Karpas-422 (cell line): Measurements from ENCODE around the gene NAXD. TPM values are rescaled to one million over a fixed set of nuclear protein-coding genes. Genes with fewer than 3 reads are reported as not detected.

Experiments used
- DNase-seq: peaks from one replicate; pipeline ENCODE4 v3.0.0-alpha.2; 2015
- H2AFZ ChIP-seq: fragments of 200-600 bp; sonication (generic); 2 replicates; pipeline ENCODE4 v1.6.1; 2014; ENCODE audit warnings: antibody characterized with exemption, low read length, mixed read lengths
- H3K27ac ChIP-seq: fragments of 200-600 bp; sonication (generic); 2 replicates; pipeline ENCODE4 v1.5.1; 2014; ENCODE audit warnings: mild to moderate bottlenecking, low read length, moderate library complexity
- H3K27me3 ChIP-seq: fragments of 200-600 bp; sonication (generic); 2 replicates; pipeline ENCODE4 v1.6.1; 2014; ENCODE audit warnings: low read length, mixed read lengths
- H3K36me3 ChIP-seq: fragments of 200-600 bp; sonication (generic); 2 replicates; pipeline ENCODE4 v1.6.1; 2014; ENCODE audit warnings: low read length, mixed read lengths; ENCODE audit not compliant: insufficient read depth
- H3K4me1 ChIP-seq: fragments of 200-600 bp; sonication (generic); 2 replicates; pipeline ENCODE4 v1.6.1; 2014; ENCODE audit warnings: mild to moderate bottlenecking, low read length, mixed read lengths
- H3K4me2 ChIP-seq: fragments of 200-600 bp; sonication (generic); 2 replicates; pipeline ENCODE4 v1.6.1; 2014; ENCODE audit warnings: low read length, low read depth, mild to moderate bottlenecking; ENCODE audit not compliant: poor library complexity, severe bottlenecking
- H3K4me3 ChIP-seq: fragments of 200-600 bp; sonication (generic); 2 replicates; pipeline ENCODE4 v1.5.1; 2014; ENCODE audit warnings: mild to moderate bottlenecking, antibody characterized with exemption, low read length, mixed read lengths
- H3K79me2 ChIP-seq: fragments of 200-600 bp; sonication (generic); 2 replicates; pipeline ENCODE4 v1.6.1; 2014; ENCODE audit warnings: mild to moderate bottlenecking, low read length, mixed read lengths
- H3K9ac ChIP-seq: fragments of 200-600 bp; sonication (generic); 2 replicates; pipeline ENCODE4 v1.6.0; 2014; ENCODE audit warnings: low read length
- H3K9me2 ChIP-seq: fragments of 200-600 bp; sonication (generic), shearing (Covaris generic); replicated peaks from 2 replicates; pipeline ENCODE4 v1.6.0; 2014; ENCODE audit warnings: mild to moderate bottlenecking, low read length, moderate library complexity; ENCODE audit not compliant: insufficient read depth
- H3K9me3 ChIP-seq: fragments of 300-700, 200-600 bp; sonication (generic); 2 replicates; pipeline ENCODE4 v1.6.1; 2014; ENCODE audit warnings: low read length, mixed read lengths
- H4K20me1 ChIP-seq: fragments of 200-600 bp; sonication (generic); 2 replicates; pipeline ENCODE4 v1.6.1; 2014; ENCODE audit warnings: mild to moderate bottlenecking, antibody characterized with exemption, low read length, low read depth; ENCODE audit not compliant: insufficient read depth
- total RNA-seq: library from RNA; depleted of rRNA; stranded (reverse); fragments of >200 nt; shearing (Covaris generic); gene quantifications from 2 replicates; pipeline ENCODE4 v1.2.3, GENCODE V29; 2014; ENCODE audit warnings: low replicate concordance

NAXD gene
- total RNA-seq, 1 experiment from 2014 or later: 16.5 TPM

DNA sequence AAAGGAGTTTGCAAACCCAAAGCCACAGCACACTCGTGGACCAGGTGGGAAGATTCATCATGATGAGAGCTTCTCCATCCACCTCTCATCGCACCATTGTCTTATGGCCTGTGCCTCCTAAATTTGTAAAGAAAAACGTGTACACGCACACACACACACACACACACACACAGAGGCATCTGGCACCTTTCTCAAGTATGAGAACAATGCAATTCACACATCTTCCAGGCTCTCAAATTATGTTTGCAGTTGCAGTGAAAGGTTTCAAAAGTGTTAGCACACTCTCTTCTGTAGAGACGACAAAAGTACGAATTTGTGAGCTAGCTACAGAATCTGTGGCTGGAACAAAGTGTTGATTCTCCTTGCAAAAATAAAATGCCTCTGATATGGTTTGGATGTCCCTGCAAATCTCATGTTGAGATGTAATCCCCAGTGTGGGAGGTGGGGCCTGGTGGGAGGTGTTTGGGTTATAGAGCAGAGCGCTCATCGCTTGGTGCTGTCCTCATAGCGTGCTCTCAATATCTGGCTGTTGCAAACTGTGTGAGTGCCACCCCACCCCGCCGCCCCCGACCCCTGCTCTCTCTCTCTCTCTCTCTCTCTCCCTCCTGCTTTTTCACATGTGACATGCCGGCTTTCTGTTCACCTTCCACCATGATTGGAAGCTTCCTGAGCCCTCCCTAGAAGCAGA lies 32.0 kb upstream of the NAXD start:
- H3K9ac ChIP-seq: no peak overlapping the region
- DNase-seq: no peak
- H3K36me3 ChIP-seq: no peaks in the 10 kb centered on the region
- no peak overlapping the region for H3K27ac ChIP-seq
- H2AFZ ChIP-seq: no peak overlapping the region
- H3K27me3 ChIP-seq: no peaks in the 10 kb centered on the region
- no peaks in the 10 kb centered on the region for H3K79me2 ChIP-seq
- H3K4me2 ChIP-seq: no peak overlapping the region
- H3K4me1 ChIP-seq: no peaks in the 10 kb centered on the region
- no peaks in the 10 kb centered on the region for H3K9me3 ChIP-seq
- no peak overlapping the region for H3K4me3 ChIP-seq
- H3K9me2 ChIP-seq: no peaks in the 10 kb centered on the region
- no peaks in the 10 kb centered on the region for H4K20me1 ChIP-seq

DNA sequence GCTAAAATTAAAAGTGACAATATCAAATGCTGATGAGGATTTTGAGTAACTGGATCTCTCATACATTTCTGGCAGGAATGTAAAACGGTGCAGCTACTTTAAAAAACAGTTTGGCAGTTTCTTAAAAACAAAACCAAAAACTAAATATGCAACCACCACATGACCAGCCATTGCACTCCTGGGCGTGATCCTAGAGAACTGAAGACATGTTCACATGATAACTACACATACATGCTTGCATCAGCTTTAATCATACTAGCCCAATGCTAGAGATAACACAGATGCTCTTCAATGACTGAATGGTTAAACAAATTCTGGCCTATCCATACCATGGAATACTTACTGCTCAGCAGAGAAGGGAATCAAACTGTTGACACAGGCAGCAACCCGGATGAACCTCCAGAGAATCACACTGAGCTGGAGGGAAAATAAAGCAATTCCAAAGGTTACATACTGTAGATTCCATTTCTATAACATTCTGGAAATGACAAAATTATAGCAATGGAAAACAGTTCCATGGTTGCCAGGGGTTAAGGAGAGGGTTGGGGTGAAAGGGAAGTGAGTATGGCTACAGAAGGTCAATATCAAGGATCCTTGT lies 25.5 kb upstream of the NAXD start:
- Histone ChIP-seq H3K9ac (no peak overlapping the region), H3K4me3 (no peak overlapping the region), H3K27me3 (no peaks in the 10 kb centered on the region), H3K4me2 (no peak overlapping the region), H2AFZ (peak overlapping the region; percentile 57; the same call in 1 of the 2 replicates), H3K79me2 (no peaks in the 10 kb centered on the region), H3K27ac (no peak overlapping the region), H3K9me2 (no peaks in the 10 kb centered on the region), H4K20me1 (no peaks in the 10 kb centered on the region), H3K36me3 (no peaks in the 10 kb centered on the region), H3K4me1 (peaks cover 22% of the 10 kb centered on the region), H3K9me3 (no peaks in the 10 kb centered on the region)
- DNase-seq: no peak

- DNase-seq: no peak
- no peaks in the 10 kb centered on the region for H4K20me1 ChIP-seq
- no peaks in the 10 kb centered on the region for H3K36me3 ChIP-seq
- no peaks in the 10 kb centered on the region for H3K9me3 ChIP-seq
- no peaks in the 10 kb centered on the region for H3K9me2 ChIP-seq
- peaks cover 22% of the 10 kb centered on the region for H3K4me1 ChIP-seq
- H3K79me2 ChIP-seq: no peaks in the 10 kb centered on the region
- no peaks in the 10 kb centered on the region for H3K27me3 ChIP-seq
- H3K9ac ChIP-seq: no peak overlapping the region
- no peak overlapping the region for H3K4me3 ChIP-seq
- H2AFZ ChIP-seq: no peak overlapping the region; the same call in 1 of the 2 replicates
- H3K27ac ChIP-seq: no peak overlapping the region
- no peak overlapping the region for H3K4me2 ChIP-seq
Measured at GRCh38 chr13:110590577-110590976, 24.8 kb upstream of the NAXD start.

GRCh38 chr13:110592665-110593064 lies 22.7 kb upstream of the NAXD start:
- peak; percentile 65 for DNase-seq

GRCh38 chr13:110593430-110594130 lies 21.8 kb upstream of the NAXD start:
- H3K9ac ChIP-seq: no peak overlapping the region
- H3K4me2 ChIP-seq: peak overlapping the region; percentile 13
- H3K27ac ChIP-seq: no peak overlapping the region
- no peaks in the 10 kb centered on the region for H3K9me2 ChIP-seq
- peak; percentile 83 for DNase-seq
- no peaks in the 10 kb centered on the region for H3K9me3 ChIP-seq
- no peaks in the 10 kb centered on the region for H3K36me3 ChIP-seq
- no peaks in the 10 kb centered on the region for H3K27me3 ChIP-seq
- peaks cover 24% of the 10 kb centered on the region for H3K4me1 ChIP-seq
- H3K79me2 ChIP-seq: no peaks in the 10 kb centered on the region
- H4K20me1 ChIP-seq: no peaks in the 10 kb centered on the region
- no peak overlapping the region for H3K4me3 ChIP-seq
- no peak overlapping the region for H2AFZ ChIP-seq

More at GRCh38 chr13:110592665-110593064, 22.7 kb upstream of the NAXD start:
- H3K79me2 ChIP-seq: no peaks in the 10 kb centered on the region
- H3K27ac ChIP-seq: peak overlapping the region; percentile 49; the same call in 1 of the 2 replicates
- peak overlapping the region; percentile 13 for H3K9ac ChIP-seq
- H4K20me1 ChIP-seq: no peaks in the 10 kb centered on the region
- H3K4me3 ChIP-seq: no peak overlapping the region
- H3K4me1 ChIP-seq: peaks cover 24% of the 10 kb centered on the region
- H3K36me3 ChIP-seq: no peaks in the 10 kb centered on the region
- no peaks in the 10 kb centered on the region for H3K27me3 ChIP-seq
- H3K4me2 ChIP-seq: peak overlapping the region; percentile 56
- no peaks in the 10 kb centered on the region for H3K9me3 ChIP-seq
- no peaks in the 10 kb centered on the region for H3K9me2 ChIP-seq
- H2AFZ ChIP-seq: no peak overlapping the region

DNA sequence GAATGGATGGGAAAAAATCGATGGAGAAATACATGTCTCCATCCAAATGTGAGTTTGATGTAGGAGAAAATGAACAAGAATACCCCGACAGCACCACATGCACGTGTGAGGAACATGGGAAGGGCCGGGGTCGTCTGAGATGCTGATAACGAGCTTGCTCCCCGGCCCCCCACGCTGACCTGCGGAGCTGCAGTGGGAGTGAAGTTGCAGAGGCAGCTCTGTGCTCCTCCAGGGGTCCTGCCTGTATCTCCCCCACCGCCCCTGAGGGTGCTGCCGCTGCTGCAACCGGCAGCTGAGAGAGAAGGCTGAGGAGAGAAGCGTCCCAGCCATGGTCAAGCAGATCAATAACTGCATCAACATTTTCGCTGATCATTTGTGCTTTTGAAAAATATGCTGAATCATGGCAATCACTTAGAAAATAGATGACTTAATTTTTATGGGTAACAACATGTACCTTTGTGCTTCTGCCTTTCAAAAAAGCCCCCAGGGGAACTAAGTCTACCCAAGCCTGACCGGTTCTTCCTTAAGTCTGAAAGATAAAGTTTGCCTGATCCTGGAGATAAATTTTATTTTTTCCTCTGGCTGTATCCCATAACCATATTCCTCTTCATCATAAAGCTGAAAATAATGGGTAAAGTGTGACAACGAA lies 18.2 kb upstream of the NAXD start:
- Histone ChIP-seq H3K4me2 (no peak overlapping the region), H3K27me3 (no peaks in the 10 kb centered on the region), H3K4me1 (peaks cover 12% of the 10 kb centered on the region), H4K20me1 (no peaks in the 10 kb centered on the region), H3K36me3 (no peaks in the 10 kb centered on the region), H2AFZ (no peak overlapping the region), H3K9me2 (no peaks in the 10 kb centered on the region), H3K27ac (no peak overlapping the region), H3K79me2 (no peaks in the 10 kb centered on the region), H3K9me3 (no peaks in the 10 kb centered on the region), H3K4me3 (no peak overlapping the region), H3K9ac (no peak overlapping the region)
- DNase-seq: no peak

GRCh38 chr13:110600261-110600819 lies 15.0 kb upstream of the NAXD start:
- Histone ChIP-seq H2AFZ (no peak overlapping the region), H3K9me2 (no peaks in the 10 kb centered on the region), H3K4me2 (no peak overlapping the region), H3K36me3 (no peaks in the 10 kb centered on the region), H4K20me1 (no peaks in the 10 kb centered on the region), H3K4me3 (no peak overlapping the region), H3K27me3 (no peaks in the 10 kb centered on the region), H3K27ac (no peak overlapping the region), H3K9me3 (no peaks in the 10 kb centered on the region), H3K79me2 (no peaks in the 10 kb centered on the region), H3K4me1 (peaks cover 3% of the 10 kb centered on the region; the same call in 1 of the 2 replicates), H3K9ac (no peak overlapping the region)
- DNase-seq: no peak

DNA sequence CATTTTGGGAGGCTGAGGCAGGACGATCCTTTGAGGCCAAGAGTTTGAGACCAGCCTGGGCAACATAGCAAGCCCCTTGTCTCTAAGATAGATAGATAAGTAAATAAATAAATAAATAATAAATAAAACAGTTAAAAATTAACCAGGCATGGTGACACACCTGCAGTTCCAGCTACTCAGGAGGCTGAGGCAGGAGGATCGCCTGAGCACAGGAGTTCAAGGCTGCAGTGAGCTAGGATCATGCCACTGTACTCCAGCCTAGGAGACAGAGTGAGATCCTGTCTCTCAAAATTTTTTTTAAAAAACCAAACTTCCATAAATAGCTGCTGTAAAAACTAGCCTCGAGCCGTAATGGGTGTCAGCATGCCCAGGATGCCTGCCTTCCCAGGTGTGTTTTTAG lies 14.4 kb upstream of the NAXD start:
- peaks cover 3% of the 10 kb centered on the region; the same call in 1 of the 2 replicates for H3K4me1 ChIP-seq
- no peaks in the 10 kb centered on the region for H3K9me2 ChIP-seq
- H3K27ac ChIP-seq: no peak overlapping the region
- H3K27me3 ChIP-seq: no peaks in the 10 kb centered on the region
- no peaks in the 10 kb centered on the region for H3K36me3 ChIP-seq
- no peaks in the 10 kb centered on the region for H3K9me3 ChIP-seq
- no peak overlapping the region for H3K4me2 ChIP-seq
- no peak overlapping the region for H2AFZ ChIP-seq
- H3K4me3 ChIP-seq: no peak overlapping the region
- H3K9ac ChIP-seq: no peak overlapping the region
- no peaks in the 10 kb centered on the region for H3K79me2 ChIP-seq
- H4K20me1 ChIP-seq: no peaks in the 10 kb centered on the region
- DNase-seq: no peak
